Hematopoietic multipotent progenitor cell treated with erythropoietin and hydrocortisone succinate and interleukin-3 and kit ligand, for 17 days (in vitro differentiated cells): Measurements from ENCODE around the gene PRPS1.
"Not testable (repeated sequence)": the region's sequence is repeated elsewhere in the genome, so short reads cannot be mapped to it uniquely, and the experiment has no call there.

Source experiments
- DNase-seq: peaks from one replicate; pipeline ENCODE4 v3.0.0-alpha.2; 2015; ENCODE audit warnings: low spot score

PRPS1 gene

GRCh38 chrX:107630031-107630689, 1.9 kb downstream of the PRPS1 start:
- DNase-seq: no peak

- no peak for DNase-seq
Observed at GRCh38 chrX:107632346-107632745, 4.0 kb downstream of the PRPS1 start.

- no peak for DNase-seq
Observed at GRCh38 chrX:107646735-107647134, 18.4 kb downstream of the PRPS1 start.

- DNase-seq: no peak
Observed at GRCh38 chrX:107648332-107648731, 20.0 kb downstream of the PRPS1 start.

- DNase-seq: no peak
Observed at GRCh38 chrX:107654566-107654871, 26.2 kb downstream of the PRPS1 start.

GRCh38 chrX:107654872-107655761, 26.8 kb downstream of the PRPS1 start:
- peak; percentile 71 for DNase-seq

GRCh38 chrX:107656978-107657377, 28.7 kb downstream of the PRPS1 start:
- no peak for DNase-seq

GRCh38 chrX:107658660-107659059, 30.4 kb downstream of the PRPS1 start:
- no peak for DNase-seq

- DNase-seq: no peak
Observed at GRCh38 chrX:107659286-107659685, 31.0 kb downstream of the PRPS1 start.

- peak; percentile 40 for DNase-seq
Observed at GRCh38 chrX:107659768-107660167, 31.5 kb downstream of the PRPS1 start.

- DNase-seq: no peak
Observed at GRCh38 chrX:107662145-107662544, 33.8 kb downstream of the PRPS1 start.

- no peak for DNase-seq
Observed at GRCh38 chrX:107662824-107663223, 34.5 kb downstream of the PRPS1 start.

GRCh38 chrX:107666931-107667330, 38.6 kb downstream of the PRPS1 start:
- DNase-seq: no peak

GRCh38 chrX:107667426-107667825, 39.1 kb downstream of the PRPS1 start:
- no peak for DNase-seq

- DNase-seq: not testable (repeated sequence)
Observed at GRCh38 chrX:107668710-107669109, 40.4 kb downstream of the PRPS1 start.

GRCh38 chrX:107669261-107669660, 41.0 kb downstream of the PRPS1 start:
- DNase-seq: no peak

- DNase-seq: no peak
Observed at GRCh38 chrX:107669885-107670628, 41.7 kb downstream of the PRPS1 start.

- not testable (repeated sequence) for DNase-seq
Observed at GRCh38 chrX:107671256-107671655, 42.9 kb downstream of the PRPS1 start.

GRCh38 chrX:107672955-107673378, 44.7 kb downstream of the PRPS1 start:
- peak; percentile 65 for DNase-seq

- no peak for DNase-seq
Observed at GRCh38 chrX:107673431-107673830, 45.1 kb downstream of the PRPS1 start.

GRCh38 chrX:107673933-107674479, 45.7 kb downstream of the PRPS1 start:
- DNase-seq: peak; percentile 24
